DOHH2 (cell line): ENCODE results near the gene AGBL4.

Experiments used
- CTCF ChIP-seq: fragments of 200-600 bp; sonication (generic); IDR thresholded peaks from one replicate; pipeline ENCODE4 v1.5.1; 2014; ENCODE audit warnings: antibody characterized with exemption, mild to moderate bottlenecking, low read depth, low read length; ENCODE audit not compliant: poor library complexity, severe bottlenecking
- EZH2phosphoT487 ChIP-seq: fragments of 200-600 bp; sonication (generic); IDR thresholded peaks from 2 replicates; pipeline ENCODE4 v1.6.1; 2017; ENCODE audit warnings: borderline replicate concordance, mild to moderate bottlenecking, antibody characterized with exemption, low read length, moderate library complexity, mixed read lengths

- TF ChIP-seq CTCF: no peak
- no peak for TF ChIP-seq EZH2phosphoT487
These were observed 692.5 kb downstream of the AGBL4 start for GRCh38 chr1:49331066-49331852.
